Measurements from ENCODE around the gene CYP8B1. TPM values are rescaled to one million over a fixed set of nuclear protein-coding genes. Genes with fewer than 3 reads are reported as not detected.

The CYP8B1 gene
- total RNA-seq: not detected

GRCh38 chr3:42875325-42876151 lies at the start of gene CYP8B1:
TSS of gene CYP8B1 (minus strand) at chr3:42875879. CDS start at chr3:42875816, 63 bp downstream.
- Histone ChIP-seq H3K4me3 (no peak within 1 kb of the TSS), H3K27ac (no peak within 1 kb of the TSS)

GRCh38 chr3:42923606-42924005 lies 47.9 kb upstream of the CYP8B1 start:
- no peaks in the 10 kb centered on the region for H3K27me3 ChIP-seq (replicated peaks; ENCODE audit: insufficient read depth)
- DNase-seq (ENCODE audit: low spot score) (no peak), ATAC-seq (ENCODE audit: insufficient number of reproducible peaks, low FRiP score, low read depth) (no peak)
- peaks cover 3% of the 10 kb centered on the region for H3K9me3 ChIP-seq
- no peak overlapping the region for H3K27ac ChIP-seq
- no peaks in the 10 kb centered on the region for H3K36me3 ChIP-seq
- no peak for TF ChIP-seq CTCF (IDR thresholded peaks at IDR 0.05)
- H3K4me1 ChIP-seq (ENCODE audit: control insufficient read depth in 1 of 2, low read depth in 2 of 2): no peaks in the 10 kb centered on the region
- no peak overlapping the region for H3K4me3 ChIP-seq

More at GRCh38 chr3:42875325-42876151, at the start of gene CYP8B1:
- H3K36me3 ChIP-seq: no peaks in the 10 kb centered on the region
- H3K9me3 ChIP-seq: no peaks in the 10 kb centered on the region
- H3K27me3 ChIP-seq (replicated peaks; ENCODE audit: insufficient read depth): no peaks in the 10 kb centered on the region
- DNase-seq (ENCODE audit: low spot score) (no peak), ATAC-seq (ENCODE audit: insufficient number of reproducible peaks, low FRiP score, low read depth) (no peak)
- peaks cover 0 to 10% of the 10 kb centered on the region in 2 donors for H3K4me1 ChIP-seq (ENCODE audit: control insufficient read depth in 1 of 2, low read depth in 2 of 2)
- TF ChIP-seq CTCF (IDR thresholded peaks at IDR 0.05): no peak

- ATAC-seq (ENCODE audit: insufficient number of reproducible peaks, low FRiP score, low read depth) (no peak), DNase-seq (ENCODE audit: low spot score) (no peak)
- no peaks in the 10 kb centered on the region for H3K4me1 ChIP-seq (ENCODE audit: control insufficient read depth in 1 of 2, low read depth in 2 of 2)
- no peaks in the 10 kb centered on the region for H3K27me3 ChIP-seq (replicated peaks; ENCODE audit: insufficient read depth)
- H3K27ac ChIP-seq: no peak overlapping the region
- no peak overlapping the region for H3K4me3 ChIP-seq
- H3K36me3 ChIP-seq: peaks cover 29% of the 10 kb centered on the region
- peaks cover 55% of the 10 kb centered on the region for H3K9me3 ChIP-seq
- TF ChIP-seq CTCF (IDR thresholded peaks at IDR 0.05): no peak
These were observed 39.3 kb upstream of the CYP8B1 start for GRCh38 chr3:42914771-42915515.

GRCh38 chr3:42911551-42911950 lies 35.9 kb upstream of the CYP8B1 start:
- Histone ChIP-seq H3K9me3 (peaks cover 37% of the 10 kb centered on the region), H3K4me1 (ENCODE audit: control insufficient read depth in 1 of 2, low read depth in 2 of 2) (peaks cover 0 to 9% of the 10 kb centered on the region in 2 donors), H3K27ac (no peak overlapping the region), H3K36me3 (peaks cover 37% of the 10 kb centered on the region), H3K4me3 (no peak overlapping the region), H3K27me3 (replicated peaks; ENCODE audit: insufficient read depth) (no peaks in the 10 kb centered on the region)
- DNase-seq (ENCODE audit: low spot score) (no peak), ATAC-seq (ENCODE audit: insufficient number of reproducible peaks, low FRiP score, low read depth) (no peak)
- TF ChIP-seq CTCF (IDR thresholded peaks at IDR 0.05): no peak

- peaks cover 6 to 17% of the 10 kb centered on the region in 2 donors for H3K4me1 ChIP-seq (ENCODE audit: control insufficient read depth in 1 of 2, low read depth in 2 of 2)
- peaks cover 10% of the 10 kb centered on the region for H3K9me3 ChIP-seq
- H3K4me3 ChIP-seq: no peak overlapping the region
- no peak for TF ChIP-seq CTCF (IDR thresholded peaks at IDR 0.05)
- DNase-seq (ENCODE audit: low spot score): no peak
- no peak overlapping the region for H3K27ac ChIP-seq
- H3K27me3 ChIP-seq (replicated peaks; ENCODE audit: insufficient read depth): no peaks in the 10 kb centered on the region
- ATAC-seq (ENCODE audit: insufficient number of reproducible peaks, low FRiP score, low read depth): no peak
- H3K36me3 ChIP-seq: peaks cover 21% of the 10 kb centered on the region
These were observed 33.0 kb upstream of the CYP8B1 start for GRCh38 chr3:42908675-42909074.
